HCT116 (cell line): Measurements from ENCODE around the gene RASGEF1B. TPM values are rescaled to one million over a fixed set of nuclear protein-coding genes. Genes with fewer than 3 reads are reported as not detected.

Experiments used
- ATAC-seq: fragments of 200-7000 bp; cut with Tn5 transposase; 2 replicates; pipeline ENCODE4 v1.9.1; 2020; ENCODE audit warnings: mild to moderate bottlenecking, moderate library complexity
- BruUV-seq: library from RNA; stranded (reverse); fragments of 400-500 nt; replicated peaks from 2 replicates; lab custom pipeline; 2021; lab: Mats Ljungman, UMichigan
- CTCF ChIA-PET: fragments of 300-600 bp; sonication (Branson Sonifier 250); formaldehyde crosslinking; loops from one replicate; lab custom pipeline; 2021; ENCODE audit warnings: antibody characterized with exemption; lab: Charles Lee
- POLR2A ChIA-PET: fragments of 300-600, 350-600 bp; sonication (Branson Sonifier 250); formaldehyde crosslinking; loops from one replicate; lab custom pipeline; 2021; ENCODE audit warnings: antibody characterized with exemption; lab: Charles Lee
- RAD21 ChIA-PET, 2 experiments: fragments of 300-600 bp; sonication (Branson Sonifier 250); formaldehyde crosslinking; loops; one replicate each; lab custom pipeline; 2023; ENCODE audit warnings: low total read pairs in 2 of 2; ENCODE audit not compliant: uncharacterized antibody in 2 of 2, unreplicated experiment in 2 of 2, low non-redundant PET in 1 of 2; lab: Charles Lee
- DNase-seq: peaks from one replicate; pipeline ENCODE4 v3.0.0-alpha.2; 2010; ENCODE audit warnings: low read depth, low spot score
- H2AFZ ChIP-seq: fragments of 200-600 bp; shearing (Covaris generic), sonication (generic); 2 replicates; pipeline ENCODE4 v1.6.1; 2017; ENCODE audit warnings: low read depth, mixed run types, mixed read lengths, antibody characterized with exemption, low read length; ENCODE audit not compliant: poor library complexity, severe bottlenecking
- H3K27ac ChIP-seq: 2 replicates; pipeline ENCODE4 v1.5.1; 2012; ENCODE audit warnings: low read depth, low read length
- H3K27me3 ChIP-seq: fragments of 200-600 bp; sonication (generic); 2 replicates; pipeline ENCODE4 v1.6.1; 2016; ENCODE audit warnings: mixed run types, low read length, mixed read lengths; ENCODE audit not compliant: insufficient read depth
- H3K36me3 ChIP-seq, 2 experiments: fragments of 200-500 bp in 1 of 2; fragments of 200-600 bp in 1 of 2; sonication (Bioruptor generic) in 1 of 2; sonication (generic) in 1 of 2; 2 replicates each; pipeline versions ENCODE4 v1.5.1 to v1.6.1; 2014 to 2016; ENCODE audit warnings: low read length in 2 of 2, inconsistent platforms in 1 of 2, mixed read lengths in 1 of 2, mixed run types in 1 of 2; ENCODE audit not compliant: insufficient read depth in 2 of 2, control insufficient read depth in 1 of 2
- H3K4me1 ChIP-seq, 2 experiments: fragments of 200-600 bp in 1 of 2; sonication (generic) in 1 of 2; 2 replicates each; pipeline versions ENCODE4 v1.5.1 to v1.6.1; 2012 to 2017; ENCODE audit warnings: low read length in 2 of 2, inconsistent platforms in 1 of 2, mild to moderate bottlenecking in 1 of 2, mixed read lengths in 1 of 2, mixed run types in 1 of 2, moderate library complexity in 1 of 2; ENCODE audit not compliant: insufficient read depth in 2 of 2, control insufficient read depth in 1 of 2
- H3K4me2 ChIP-seq: fragments of 200-600 bp; sonication (generic); 2 replicates; pipeline ENCODE4 v1.6.1; 2017; ENCODE audit warnings: mixed run types, low read length, mixed read lengths
- H3K4me3 ChIP-seq, 2 experiments: fragments of 200-600 bp in 1 of 2; sonication (generic) in 1 of 2; replicated peaks in 1 of 2; 2 replicates each; pipeline ENCODE4 v1.5.1; 2011 to 2016; ENCODE audit warnings: low read length in 2 of 2, control low read depth in 1 of 2, low read depth in 1 of 2, mild to moderate bottlenecking in 1 of 2, mixed read lengths in 1 of 2, mixed run types in 1 of 2
- H3K79me2 ChIP-seq: fragments of 200-600 bp; sonication (generic); 2 replicates; pipeline ENCODE4 v1.6.1; 2017; ENCODE audit warnings: mild to moderate bottlenecking, mixed run types, low read length, moderate library complexity, mixed read lengths; ENCODE audit not compliant: insufficient read depth
- H3K9ac ChIP-seq: fragments of 200-600 bp; sonication (generic); 2 replicates; pipeline ENCODE4 v1.6.1; 2016; ENCODE audit warnings: low read length, mixed read lengths
- H3K9me2 ChIP-seq: fragments of 200-600 bp; sonication (generic), shearing (Covaris generic); 2 replicates; pipeline ENCODE4 v1.6.1; 2017; ENCODE audit warnings: mixed run types, mild to moderate bottlenecking, moderate library complexity; ENCODE audit not compliant: insufficient read depth
- H3K9me3 ChIP-seq, 2 experiments: fragments of 200-500 bp in 1 of 2; fragments of 200-600 bp in 1 of 2; sonication (Bioruptor generic) in 1 of 2; sonication (generic) in 1 of 2; 2 replicates each; pipeline ENCODE4 v1.6.1; 2014 to 2017; ENCODE audit warnings: low read length in 2 of 2, mixed read lengths in 2 of 2, inconsistent platforms in 1 of 2, low read depth in 1 of 2, mild to moderate bottlenecking in 1 of 2, mixed run types in 1 of 2, moderate library complexity in 1 of 2; ENCODE audit not compliant: control insufficient read depth in 1 of 2, insufficient read depth in 1 of 2
- H4K20me1 ChIP-seq: fragments of 200-600 bp; sonication (generic), shearing (Covaris generic); 2 replicates; pipeline ENCODE4 v1.6.1; 2017; ENCODE audit warnings: mixed run types, mild to moderate bottlenecking, moderate library complexity; ENCODE audit not compliant: insufficient read depth
- CEBPB ChIP-seq: IDR thresholded peaks from 2 replicates; pipeline ENCODE4 v1.6.1; 2012; ENCODE audit warnings: low read depth
- CTCF ChIP-seq, 3 experiments: fragments of 200-600 bp in 1 of 3; sonication (generic) in 1 of 3; IDR thresholded peaks in 2 of 3; conservative IDR thresholded peaks in 1 of 3; 2 replicates each; pipeline ENCODE4 v1.5.1; 2012 to 2017; ENCODE audit warnings: low read depth in 2 of 3, low read length in 2 of 3, antibody characterized with exemption in 1 of 3, borderline replicate concordance in 1 of 3, control low read depth in 1 of 3, mild to moderate bottlenecking in 1 of 3, mixed read lengths in 1 of 3, mixed run types in 1 of 3, moderate library complexity in 1 of 3; ENCODE audit not compliant: insufficient read depth in 1 of 3
- ELF1 ChIP-seq: IDR thresholded peaks from 2 replicates; pipeline ENCODE4 v1.6.1; 2012; ENCODE audit warnings: low read depth, borderline replicate concordance
- EZH2phosphoT487 ChIP-seq: fragments of 200-600 bp; IDR thresholded peaks from 2 replicates; pipeline ENCODE4 v1.6.1; 2018; ENCODE audit warnings: antibody characterized with exemption, borderline replicate concordance
- FOSL1 ChIP-seq: IDR thresholded peaks from 2 replicates; pipeline ENCODE4 v1.6.1; 2012; ENCODE audit warnings: low read depth
- JUND ChIP-seq: IDR thresholded peaks from 2 replicates; pipeline ENCODE4 v1.6.1; 2012
- POLR2A ChIP-seq: IDR thresholded peaks from 2 replicates; pipeline ENCODE4 v1.7.0; 2011; ENCODE audit warnings: borderline replicate concordance; ENCODE audit not compliant: insufficient read depth, insufficient read length; ENCODE audit errors: extremely low read depth
- POLR2AphosphoS5 ChIP-seq: IDR thresholded peaks from 2 replicates; pipeline ENCODE4 v1.6.1; 2011; ENCODE audit warnings: mild to moderate bottlenecking, low read depth, low read length, moderate library complexity
- RAD21 ChIP-seq: IDR thresholded peaks from 2 replicates; pipeline ENCODE4 v1.6.1; 2012; ENCODE audit warnings: low read depth, mild to moderate bottlenecking
- SP1 ChIP-seq: IDR thresholded peaks from 2 replicates; pipeline ENCODE4 v1.6.1; 2012; ENCODE audit warnings: low read depth
- SRF ChIP-seq: IDR thresholded peaks from 2 replicates; pipeline ENCODE4 v1.6.1; 2012; ENCODE audit warnings: low read depth
- YY1 ChIP-seq: IDR thresholded peaks from 2 replicates; pipeline ENCODE4 v1.6.1; 2011; ENCODE audit warnings: low read length, low read depth, moderate library complexity, mild to moderate bottlenecking; ENCODE audit not compliant: insufficient replicate concordance; ENCODE audit errors: extremely low read depth
- ZFX ChIP-seq: fragments of 450-650 bp; IDR thresholded peaks from 2 replicates; pipeline ENCODE4 v1.6.1; 2017
- ZNF274 ChIP-seq: fragments of 200-500 bp; sonication (Bioruptor generic); IDR thresholded peaks from 2 replicates; pipeline ENCODE4 v1.6.1; 2014; ENCODE audit warnings: mild to moderate bottlenecking, low read depth, low read length, inconsistent platforms
- intact Hi-C: fragments of 100-400 bp; cut with micrococcal nuclease; formaldehyde crosslinking; loops from 2 replicates; pipeline ENCODE4 v1.10.0; 2022
- total RNA-seq: library from RNA; stranded (reverse); gene quantifications from one replicate; pipeline ENCODE4 v1.2.1, GENCODE V29; 2021; ENCODE audit not compliant: unreplicated experiment
- TF ChIP-seq, protein P1 (sequence below): IDR thresholded peaks from 2 replicates; pipeline ENCODE4 v1.6.1; 2012

Gene RASGEF1B
- total RNA-seq, 1 experiment from 2014 or later: 0.25 TPM

DNA sequence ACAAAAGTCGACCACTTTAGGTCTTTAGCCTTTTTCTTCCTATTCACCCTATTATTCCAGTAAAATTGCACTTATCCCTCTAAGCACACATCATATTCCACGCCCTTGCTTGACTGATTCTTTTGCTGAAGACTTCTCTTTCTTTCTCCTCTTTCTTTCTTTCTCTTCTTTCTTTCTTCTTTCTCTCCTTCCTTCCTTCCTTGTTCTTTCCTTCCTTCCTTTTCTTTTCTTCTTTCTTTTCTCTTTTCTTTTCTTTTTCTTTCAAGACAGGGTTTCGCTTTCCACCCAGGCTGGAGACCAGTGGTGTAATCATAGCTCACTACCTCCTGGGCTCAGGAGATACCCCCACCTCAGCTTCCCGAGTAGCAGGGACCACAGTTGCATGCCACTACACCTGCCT is 61.9 kb downstream of the RASGEF1B start:
- CTCF ChIA-PET: no interaction called here
- no peak for ATAC-seq
- Histone ChIP-seq H4K20me1 (no peaks in the 10 kb centered on the region), H3K9ac (no peak overlapping the region)
- no peak for DNase-seq
- no peak for TF ChIP-seq CEBPB
- TF ChIP-seq ZFX: no peak
- TF ChIP-seq, all 23 proteins: peak for 0
- H3K36me3 ChIP-seq: no peaks in the 10 kb centered on the region
- POLR2A ChIA-PET: no interaction called here
- no peaks in the 10 kb centered on the region for H3K9me3 ChIP-seq
- no peaks in the 10 kb centered on the region for H3K9me2 ChIP-seq
- H3K4me2 ChIP-seq: no peak overlapping the region
- H3K4me1 ChIP-seq: no peaks in the 10 kb centered on the region
- RAD21 ChIA-PET: no interaction called here
- H3K27me3 ChIP-seq: peaks cover 17% of the 10 kb centered on the region
- no peak overlapping the region for H2AFZ ChIP-seq
- no peak overlapping the region for H3K4me3 ChIP-seq
- intact Hi-C loops: loop anchor here (5.0 kb wide), 1 partner anchor 807 kb away; no protein-coding TSS in a partner anchor
- no peaks in the 10 kb centered on the region for H3K79me2 ChIP-seq
- no peak overlapping the region for H3K27ac ChIP-seq
- no TSS peak for BruUV-seq

DNA sequence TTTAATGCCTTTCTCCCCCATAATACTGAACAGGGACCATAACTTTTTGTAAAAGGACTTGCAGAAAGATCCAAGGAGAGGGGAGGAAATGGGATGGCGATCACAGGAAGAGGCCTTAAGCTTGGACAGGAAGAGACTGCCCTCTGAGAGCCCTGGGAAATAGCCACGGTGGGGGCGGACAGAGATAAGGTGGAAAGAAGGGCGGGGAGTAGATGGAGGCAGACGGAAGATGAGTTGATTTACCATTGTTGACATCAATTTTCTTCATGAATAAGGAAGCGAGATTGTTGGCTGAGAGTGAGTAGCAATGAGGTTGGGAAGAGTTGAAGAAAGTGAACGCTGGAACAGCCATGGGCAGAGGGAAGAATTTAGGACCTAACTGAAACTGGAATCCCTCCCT is 63.4 kb downstream of the RASGEF1B start:
- BruUV-seq: no TSS peak
- POLR2A ChIA-PET: no interaction called here
- no peak for TF ChIP-seq POLR2A
- TF ChIP-seq JUND: no peak
- H3K4me1 ChIP-seq: no peaks in the 10 kb centered on the region
- H3K9me2 ChIP-seq: no peaks in the 10 kb centered on the region
- DNase-seq (no peak), ATAC-seq (no peak)
- RAD21 ChIA-PET: no interaction called here
- intact Hi-C loops: loop anchor here (5.0 kb wide), 1 partner anchor 809 kb away; no protein-coding TSS in a partner anchor
- CTCF ChIA-PET: no interaction called here
- no peak overlapping the region for H3K4me2 ChIP-seq
- H3K27me3 ChIP-seq: peaks cover 18% of the 10 kb centered on the region
- H3K36me3 ChIP-seq: no peaks in the 10 kb centered on the region
- H4K20me1 ChIP-seq: no peaks in the 10 kb centered on the region
- no peaks in the 10 kb centered on the region for H3K9me3 ChIP-seq
- no peak overlapping the region for H3K27ac ChIP-seq
- H3K4me3 ChIP-seq: no peak overlapping the region
- no peaks in the 10 kb centered on the region for H3K79me2 ChIP-seq
- no peak overlapping the region for H3K9ac ChIP-seq
- no peak overlapping the region for H2AFZ ChIP-seq

GRCh38 chr4:81407726-81408125 is 64.0 kb downstream of the RASGEF1B start:
- H3K9me3 ChIP-seq: no peaks in the 10 kb centered on the region
- ChIA-PET POLR2A (no interaction called here), CTCF (no interaction called here), RAD21 (no interaction called here)
- H3K4me1 ChIP-seq: no peaks in the 10 kb centered on the region
- no peak overlapping the region for H3K27ac ChIP-seq
- no peaks in the 10 kb centered on the region for H3K9me2 ChIP-seq
- intact Hi-C loops: loop anchor here (5.0 kb wide), 1 partner anchor 810 kb away; no protein-coding TSS in a partner anchor
- H3K4me3 ChIP-seq: no peak overlapping the region
- no peak for ATAC-seq
- H3K79me2 ChIP-seq: no peaks in the 10 kb centered on the region
- H3K9ac ChIP-seq: no peak overlapping the region
- H3K4me2 ChIP-seq: no peak overlapping the region
- H4K20me1 ChIP-seq: no peaks in the 10 kb centered on the region
- H2AFZ ChIP-seq: no peak overlapping the region
- no peaks in the 10 kb centered on the region for H3K36me3 ChIP-seq
- peaks cover 21% of the 10 kb centered on the region for H3K27me3 ChIP-seq
- DNase-seq: no peak
- no TSS peak for BruUV-seq
- no peak for TF ChIP-seq RAD21
- no peak for TF ChIP-seq YY1
- no peak for TF ChIP-seq SP1
- no peak for TF ChIP-seq FOSL1
- no peak for TF ChIP-seq EZH2phosphoT487
- TF ChIP-seq ZNF274: no peak
- no peak for TF ChIP-seq ELF1
- no peak for TF ChIP-seq CTCF (IDR thresholded peaks at IDR 0.05 in 2 of 3, conservative IDR thresholded peaks at IDR 0.05 in 1 of 3; ENCODE audit: borderline replicate concordance in 1 of 3, insufficient read depth in 1 of 3, low read depth in 2 of 3, low read length in 2 of 3)
- TF ChIP-seq, protein P1, sequence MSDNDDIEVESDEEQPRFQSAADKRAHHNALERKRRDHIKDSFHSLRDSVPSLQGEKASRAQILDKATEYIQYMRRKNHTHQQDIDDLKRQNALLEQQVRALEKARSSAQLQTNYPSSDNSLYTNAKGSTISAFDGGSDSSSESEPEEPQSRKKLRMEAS: no peak
- no peak for TF ChIP-seq SRF
- no peak for TF ChIP-seq POLR2AphosphoS5
